ENCODE data around the gene PHGDH. TPM values are rescaled to one million over a fixed set of nuclear protein-coding genes. Genes with fewer than 3 reads are reported as not detected.
"Not testable (repeated sequence)": the region's sequence is repeated elsewhere in the genome, so short reads cannot be mapped to it uniquely, and the experiment has no call there.

Gene PHGDH
- total and polyA plus RNA-seq, 2 donors (not counting 3 experiments of a cell fraction or from before 2014, with no cell fraction given): 37.9 to 120 TPM

DNA sequence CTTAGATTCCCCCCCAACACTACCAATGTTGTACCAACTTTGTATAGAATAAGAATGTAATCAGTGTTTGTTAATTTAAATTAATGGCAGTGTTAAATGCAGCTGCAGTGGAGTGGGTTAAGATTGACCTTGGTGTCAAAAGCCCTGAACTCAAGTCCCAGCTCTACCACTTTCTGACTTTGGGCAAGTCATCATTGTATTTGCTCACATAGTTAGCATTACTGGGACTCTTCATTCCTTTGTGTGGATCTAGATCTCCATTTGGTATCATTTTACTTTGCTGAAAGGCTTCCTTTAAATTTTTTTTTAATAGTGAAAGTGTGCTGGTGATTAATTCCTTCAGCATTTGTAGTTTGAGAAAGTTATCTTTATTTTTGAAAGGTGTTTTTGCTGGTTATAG lies 22.2 kb upstream of the PHGDH start:
- no peak for TF ChIP-seq EZH2 (IDR thresholded peaks at IDR 0.05; ENCODE audit: borderline replicate concordance, low read depth, low read length, severe bottlenecking)
- no peak for TF ChIP-seq POLR2AphosphoS5 (IDR thresholded peaks at IDR 0.05; ENCODE audit: insufficient read depth, low read depth, low read length)
- TF ChIP-seq, protein P1, sequence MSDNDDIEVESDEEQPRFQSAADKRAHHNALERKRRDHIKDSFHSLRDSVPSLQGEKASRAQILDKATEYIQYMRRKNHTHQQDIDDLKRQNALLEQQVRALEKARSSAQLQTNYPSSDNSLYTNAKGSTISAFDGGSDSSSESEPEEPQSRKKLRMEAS (IDR thresholded peaks at IDR 0.05; ENCODE audit: insufficient read depth, insufficient read length): no peak
- no peak for TF ChIP-seq GATA2 (IDR thresholded peaks at IDR 0.05; ENCODE audit: insufficient read depth, insufficient read length, low read depth, low read length)
- no peak for TF ChIP-seq MYC (IDR thresholded peaks at IDR 0.05; ENCODE audit: low read depth, low read length)
- TF ChIP-seq, protein P2, sequence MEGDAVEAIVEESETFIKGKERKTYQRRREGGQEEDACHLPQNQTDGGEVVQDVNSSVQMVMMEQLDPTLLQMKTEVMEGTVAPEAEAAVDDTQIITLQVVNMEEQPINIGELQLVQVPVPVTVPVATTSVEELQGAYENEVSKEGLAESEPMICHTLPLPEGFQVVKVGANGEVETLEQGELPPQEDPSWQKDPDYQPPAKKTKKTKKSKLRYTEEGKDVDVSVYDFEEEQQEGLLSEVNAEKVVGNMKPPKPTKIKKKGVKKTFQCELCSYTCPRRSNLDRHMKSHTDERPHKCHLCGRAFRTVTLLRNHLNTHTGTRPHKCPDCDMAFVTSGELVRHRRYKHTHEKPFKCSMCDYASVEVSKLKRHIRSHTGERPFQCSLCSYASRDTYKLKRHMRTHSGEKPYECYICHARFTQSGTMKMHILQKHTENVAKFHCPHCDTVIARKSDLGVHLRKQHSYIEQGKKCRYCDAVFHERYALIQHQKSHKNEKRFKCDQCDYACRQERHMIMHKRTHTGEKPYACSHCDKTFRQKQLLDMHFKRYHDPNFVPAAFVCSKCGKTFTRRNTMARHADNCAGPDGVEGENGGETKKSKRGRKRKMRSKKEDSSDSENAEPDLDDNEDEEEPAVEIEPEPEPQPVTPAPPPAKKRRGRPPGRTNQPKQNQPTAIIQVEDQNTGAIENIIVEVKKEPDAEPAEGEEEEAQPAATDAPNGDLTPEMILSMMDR (IDR thresholded peaks at IDR 0.05; ENCODE audit: extremely low read depth in 1 of 2, insufficient read depth in 1 of 2, low read depth in 1 of 2, low read length in 2 of 2): no peak
- no peak for TF ChIP-seq FOS (IDR thresholded peaks at IDR 0.05; ENCODE audit: borderline replicate concordance, insufficient read depth, low read length)
- Histone ChIP-seq H3K9ac (replicated peaks; ENCODE audit: extremely low read depth, insufficient read depth, low read length) (no peak overlapping the region), H3K9me1 (replicated peaks; ENCODE audit: control insufficient read depth, extremely low read depth, insufficient read depth, low read length) (no peaks in the 10 kb centered on the region), H3K36me3 (ENCODE audit: control insufficient read depth in 2 of 2, extremely low read depth in 1 of 2, insufficient read depth in 2 of 2, low read length in 2 of 2) (no peaks in the 10 kb centered on the region), H3K79me2 (ENCODE audit: control insufficient read depth, insufficient read depth, low read length) (no peaks in the 10 kb centered on the region), H3K27me3 (ENCODE audit: control insufficient read depth in 2 of 2, insufficient read depth in 2 of 2, low read length in 2 of 2) (peaks cover 24 to 33% of the 10 kb centered on the region in 2 experiments), H2AFZ (ENCODE audit: low read depth, low read length) (no peak overlapping the region), H3K4me2 (ENCODE audit: insufficient read depth, low read length) (no peak overlapping the region), H3K9me3 (replicated peaks; ENCODE audit: control insufficient read depth, insufficient read depth, low read length) (no peaks in the 10 kb centered on the region), H3K27ac (ENCODE audit: insufficient read depth, low read depth, low read length) (no peak overlapping the region), H3K4me1 (ENCODE audit: control insufficient read depth, extremely low read depth, insufficient read depth, low read length) (no peaks in the 10 kb centered on the region), H3K4me3 (replicated peaks in 1 of 3; ENCODE audit: insufficient read depth in 1 of 3, low read depth in 1 of 3, low read length in 3 of 3) (no peak overlapping the region), H4K20me1 (replicated peaks; ENCODE audit: control insufficient read depth, extremely low read depth, insufficient read depth, low read length) (no peaks in the 10 kb centered on the region)
- CTCF ChIA-PET: interaction anchor here (1.3 to 1.7 kb wide), 2 partner anchors 8 to 78 kb away, joined by 3 to 6 read pairs; no protein-coding TSS in a partner anchor
- POLR2A ChIA-PET: no interaction called here
- BruUV-seq (replicated peaks): no TSS peak
- intact Hi-C loops (cut with micrococcal nuclease) (no loop called here), dilution Hi-C loops (cut with MboI; ENCODE audit: extremely low pct_ligation_motif_present, low sequenced_read_pairs) (no loop called here)
- DNase-seq (ENCODE audit: low read depth, low spot score): no peak
- no peak for FAIRE-seq

DNA sequence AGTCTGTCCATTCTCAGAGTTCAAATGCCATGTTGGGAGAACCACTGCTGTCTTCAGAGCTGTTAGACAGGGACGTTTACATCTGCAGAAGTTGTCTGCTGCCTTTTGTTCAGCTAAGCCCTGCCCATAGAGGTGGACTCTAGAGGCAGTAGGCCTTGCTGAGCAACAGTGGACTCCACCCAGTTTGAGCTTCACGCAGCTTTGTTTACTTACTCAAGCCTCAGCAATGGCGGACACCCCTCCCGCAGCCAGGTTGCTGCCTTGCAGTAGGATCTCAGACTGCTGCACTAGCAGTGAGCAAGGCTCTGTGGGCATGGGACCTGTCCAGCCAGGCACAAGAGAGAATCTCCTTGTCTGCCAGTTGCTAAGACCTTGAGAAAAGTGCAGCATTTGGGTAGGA lies 14.9 kb upstream of the PHGDH start:
- BruUV-seq (replicated peaks); dilution Hi-C loops (cut with MboI; ENCODE audit: extremely low pct_ligation_motif_present, low sequenced_read_pairs); intact Hi-C loops (cut with micrococcal nuclease); H3K9me3 ChIP-seq (replicated peaks; ENCODE audit: control insufficient read depth, insufficient read depth, low read length); POLR2A ChIA-PET; DNase-seq (ENCODE audit: low read depth, low spot score); H3K36me3 ChIP-seq (ENCODE audit: control insufficient read depth in 2 of 2, extremely low read depth in 1 of 2, insufficient read depth in 2 of 2, low read length in 2 of 2); H3K9ac ChIP-seq (replicated peaks; ENCODE audit: extremely low read depth, insufficient read depth, low read length); H3K79me2 ChIP-seq (ENCODE audit: control insufficient read depth, insufficient read depth, low read length); H4K20me1 ChIP-seq (replicated peaks; ENCODE audit: control insufficient read depth, extremely low read depth, insufficient read depth, low read length); H3K4me1 ChIP-seq (ENCODE audit: control insufficient read depth, extremely low read depth, insufficient read depth, low read length); H3K4me3 ChIP-seq (replicated peaks in 1 of 3; ENCODE audit: insufficient read depth in 1 of 3, low read depth in 1 of 3, low read length in 3 of 3); H3K4me2 ChIP-seq (ENCODE audit: insufficient read depth, low read length); H3K27ac ChIP-seq (ENCODE audit: insufficient read depth, low read depth, low read length); FAIRE-seq; H3K27me3 ChIP-seq (ENCODE audit: control insufficient read depth in 2 of 2, insufficient read depth in 2 of 2, low read length in 2 of 2); H2AFZ ChIP-seq (ENCODE audit: low read depth, low read length); H3K9me1 ChIP-seq (replicated peaks; ENCODE audit: control insufficient read depth, extremely low read depth, insufficient read depth, low read length): not testable (repeated sequence)
- CTCF ChIA-PET: interaction anchor here (1.0 to 1.1 kb wide), 2 partner anchors 48 to 85 kb away, joined by 3 read pairs; no protein-coding TSS in a partner anchor
